ENCODE results near the gene JAKMIP2.

The JAKMIP2 gene

GRCh38 chr5:147617711-147618350 is 164.7 kb downstream of the JAKMIP2 start:
- no peaks in the 10 kb centered on the region for H3K79me1 ChIP-seq (ENCODE audit: low read length)
- no peak overlapping the region for H4K91ac ChIP-seq (ENCODE audit: low read depth, low read length)
- no peak overlapping the region for H2AK5ac ChIP-seq (ENCODE audit: low read length)
- no peaks in the 10 kb centered on the region for H3K4me1 ChIP-seq (ENCODE audit: control insufficient read depth in 1 of 2, insufficient read depth in 2 of 2, low read length in 2 of 2)
- H2AFZ ChIP-seq (ENCODE audit: insufficient read depth, low read length, poor library complexity) = no peak overlapping the region
- H2BK12ac ChIP-seq (ENCODE audit: low read length) = no peak overlapping the region
- no peak overlapping the region for H2BK120ac ChIP-seq (ENCODE audit: insufficient read depth, low read length, poor library complexity)
- H3K18ac ChIP-seq (ENCODE audit: low read length) = no peak overlapping the region
- H4K8ac ChIP-seq (ENCODE audit: low read depth, low read length) = no peak overlapping the region
- H3K9me3 ChIP-seq (ENCODE audit: insufficient read depth, low read depth, low read length) = no peaks in the 10 kb centered on the region
- no peak overlapping the region for H3K9ac ChIP-seq (ENCODE audit: low read length)
- no peak overlapping the region for H3K27ac ChIP-seq (ENCODE audit: low read depth, low read length)
- H3K14ac ChIP-seq (ENCODE audit: low read length) = no peak overlapping the region
- no peak overlapping the region for H4K12ac ChIP-seq (ENCODE audit: low read depth, low read length)
- H3K23ac ChIP-seq (ENCODE audit: low read length) = no peak overlapping the region
- H3K4me2 ChIP-seq (ENCODE audit: low read length) = no peak overlapping the region
- no peaks in the 10 kb centered on the region for H3K36me3 ChIP-seq (ENCODE audit: control insufficient read depth in 1 of 2, insufficient read depth in 2 of 2, low read length in 2 of 2)
- no peak for DNase-seq
- H3K4me3 ChIP-seq (ENCODE audit: low read depth, low read length) = no peak overlapping the region
- no CpG with 5 or more reads among the region's 6 CpGs for WGBS (ENCODE audit: extremely low coverage, insufficient coverage, insufficient read length)
- no peak overlapping the region for H2BK5ac ChIP-seq (ENCODE audit: low read depth, low read length, poor library complexity)
- H3K4ac ChIP-seq (ENCODE audit: low read depth, low read length) = no peak overlapping the region
- no peaks in the 10 kb centered on the region for H3K27me3 ChIP-seq (ENCODE audit: insufficient read depth, low read length)
- no peaks in the 10 kb centered on the region for H3K79me2 ChIP-seq (ENCODE audit: control insufficient read depth, insufficient read depth, low read length, poor library complexity)

DNA sequence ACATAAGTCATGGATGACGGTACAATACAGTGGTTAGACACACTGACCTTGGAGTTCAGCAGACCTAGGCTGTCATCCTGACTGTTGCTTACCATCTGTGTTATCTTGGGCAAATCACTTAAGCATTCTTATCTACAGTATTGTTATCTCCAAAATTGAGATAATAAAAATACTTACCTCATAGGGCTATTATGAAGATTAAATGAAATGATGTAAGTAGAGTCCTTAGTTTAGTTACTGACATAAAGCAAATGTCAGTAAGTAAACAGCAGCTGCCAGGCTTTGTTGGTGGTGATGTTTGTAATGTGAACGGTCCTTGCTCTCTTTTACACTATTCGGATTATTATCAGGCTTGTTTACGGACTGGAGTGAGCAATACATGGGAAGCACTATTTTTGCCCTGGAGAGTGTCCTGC is 165.3 kb downstream of the JAKMIP2 start:
- H4K91ac ChIP-seq (ENCODE audit: low read depth, low read length) = no peak overlapping the region
- no peaks in the 10 kb centered on the region for H3K79me2 ChIP-seq (ENCODE audit: control insufficient read depth, insufficient read depth, low read length, poor library complexity)
- WGBS (ENCODE audit: extremely low coverage, insufficient coverage, insufficient read length) = no CpG with 5 or more reads among the region's 4 CpGs
- H2BK12ac ChIP-seq (ENCODE audit: low read length) = no peak overlapping the region
- no peak overlapping the region for H2BK120ac ChIP-seq (ENCODE audit: insufficient read depth, low read length, poor library complexity)
- DNase-seq = no peak
- no peak overlapping the region for H4K12ac ChIP-seq (ENCODE audit: low read depth, low read length)
- no peak overlapping the region for H3K4me3 ChIP-seq (ENCODE audit: low read depth, low read length)
- H3K4me1 ChIP-seq (ENCODE audit: control insufficient read depth in 1 of 2, insufficient read depth in 2 of 2, low read length in 2 of 2) = no peaks in the 10 kb centered on the region
- H3K14ac ChIP-seq (ENCODE audit: low read length) = no peak overlapping the region
- no peak overlapping the region for H3K4ac ChIP-seq (ENCODE audit: low read depth, low read length)
- H3K23ac ChIP-seq (ENCODE audit: low read length) = no peak overlapping the region
- no peak overlapping the region for H3K18ac ChIP-seq (ENCODE audit: low read length)
- no peak overlapping the region for H3K9ac ChIP-seq (ENCODE audit: low read length)
- no peak overlapping the region for H2AFZ ChIP-seq (ENCODE audit: insufficient read depth, low read length, poor library complexity)
- no peak overlapping the region for H2BK5ac ChIP-seq (ENCODE audit: low read depth, low read length, poor library complexity)
- H3K79me1 ChIP-seq (ENCODE audit: low read length) = no peaks in the 10 kb centered on the region
- H3K36me3 ChIP-seq (ENCODE audit: control insufficient read depth in 1 of 2, insufficient read depth in 2 of 2, low read length in 2 of 2) = no peaks in the 10 kb centered on the region
- H2AK5ac ChIP-seq (ENCODE audit: low read length) = no peak overlapping the region
- no peak overlapping the region for H4K8ac ChIP-seq (ENCODE audit: low read depth, low read length)
- no peak overlapping the region for H3K27ac ChIP-seq (ENCODE audit: low read depth, low read length)
- H3K27me3 ChIP-seq (ENCODE audit: insufficient read depth, low read length) = no peaks in the 10 kb centered on the region
- H3K9me3 ChIP-seq (ENCODE audit: insufficient read depth, low read depth, low read length) = no peaks in the 10 kb centered on the region
- H3K4me2 ChIP-seq (ENCODE audit: low read length) = no peak overlapping the region

- no peaks in the 10 kb centered on the region for H3K27me3 ChIP-seq (ENCODE audit: insufficient read depth, low read length)
- H3K18ac ChIP-seq (ENCODE audit: low read length) = no peak overlapping the region
- no peak overlapping the region for H2BK120ac ChIP-seq (ENCODE audit: insufficient read depth, low read length, poor library complexity)
- H4K8ac ChIP-seq (ENCODE audit: low read depth, low read length) = no peak overlapping the region
- no peaks in the 10 kb centered on the region for H3K79me1 ChIP-seq (ENCODE audit: low read length)
- no peak overlapping the region for H4K91ac ChIP-seq (ENCODE audit: low read depth, low read length)
- H3K9me3 ChIP-seq (ENCODE audit: insufficient read depth, low read depth, low read length) = no peaks in the 10 kb centered on the region
- no peak overlapping the region for H3K14ac ChIP-seq (ENCODE audit: low read length)
- no peak overlapping the region for H4K12ac ChIP-seq (ENCODE audit: low read depth, low read length)
- no peak overlapping the region for H3K23ac ChIP-seq (ENCODE audit: low read length)
- H3K9ac ChIP-seq (ENCODE audit: low read length) = no peak overlapping the region
- H2BK5ac ChIP-seq (ENCODE audit: low read depth, low read length, poor library complexity) = no peak overlapping the region
- H2AFZ ChIP-seq (ENCODE audit: insufficient read depth, low read length, poor library complexity) = no peak overlapping the region
- H2AK5ac ChIP-seq (ENCODE audit: low read length) = no peak overlapping the region
- H3K36me3 ChIP-seq (ENCODE audit: control insufficient read depth in 1 of 2, insufficient read depth in 2 of 2, low read length in 2 of 2) = no peaks in the 10 kb centered on the region
- H3K4me2 ChIP-seq (ENCODE audit: low read length) = no peak overlapping the region
- H2BK12ac ChIP-seq (ENCODE audit: low read length) = no peak overlapping the region
- H3K4ac ChIP-seq (ENCODE audit: low read depth, low read length) = no peak overlapping the region
- DNase-seq = no peak
- WGBS (ENCODE audit: extremely low coverage, insufficient coverage, insufficient read length) = no CpG with 5 or more reads among the region's 1 CpG
- no peak overlapping the region for H3K4me3 ChIP-seq (ENCODE audit: low read depth, low read length)
- no peaks in the 10 kb centered on the region for H3K4me1 ChIP-seq (ENCODE audit: control insufficient read depth in 1 of 2, insufficient read depth in 2 of 2, low read length in 2 of 2)
- H3K79me2 ChIP-seq (ENCODE audit: control insufficient read depth, insufficient read depth, low read length, poor library complexity) = no peaks in the 10 kb centered on the region
- H3K27ac ChIP-seq (ENCODE audit: low read depth, low read length) = no peak overlapping the region
Measured at GRCh38 chr5:147616421-147616820, 166.1 kb downstream of the JAKMIP2 start.

GRCh38 chr5:147613359-147613758 is 169.2 kb downstream of the JAKMIP2 start:
- H3K9ac ChIP-seq (ENCODE audit: low read length) = no peak overlapping the region
- H2AK5ac ChIP-seq (ENCODE audit: low read length) = no peak overlapping the region
- no CpG with 5 or more reads among the region's 1 CpG for WGBS (ENCODE audit: extremely low coverage, insufficient coverage, insufficient read length)
- no peak overlapping the region for H4K91ac ChIP-seq (ENCODE audit: low read depth, low read length)
- no peak overlapping the region for H2BK5ac ChIP-seq (ENCODE audit: low read depth, low read length, poor library complexity)
- H3K27ac ChIP-seq (ENCODE audit: low read depth, low read length) = no peak overlapping the region
- no peak overlapping the region for H3K14ac ChIP-seq (ENCODE audit: low read length)
- no peaks in the 10 kb centered on the region for H3K79me1 ChIP-seq (ENCODE audit: low read length)
- no peak overlapping the region for H2BK120ac ChIP-seq (ENCODE audit: insufficient read depth, low read length, poor library complexity)
- H3K4ac ChIP-seq (ENCODE audit: low read depth, low read length) = no peak overlapping the region
- H3K27me3 ChIP-seq (ENCODE audit: insufficient read depth, low read length) = no peaks in the 10 kb centered on the region
- H3K4me2 ChIP-seq (ENCODE audit: low read length) = no peak overlapping the region
- H3K36me3 ChIP-seq (ENCODE audit: control insufficient read depth in 1 of 2, insufficient read depth in 2 of 2, low read length in 2 of 2) = no peaks in the 10 kb centered on the region
- no peak overlapping the region for H2AFZ ChIP-seq (ENCODE audit: insufficient read depth, low read length, poor library complexity)
- H4K12ac ChIP-seq (ENCODE audit: low read depth, low read length) = no peak overlapping the region
- H2BK12ac ChIP-seq (ENCODE audit: low read length) = no peak overlapping the region
- no peak overlapping the region for H3K4me3 ChIP-seq (ENCODE audit: low read depth, low read length)
- H3K9me3 ChIP-seq (ENCODE audit: insufficient read depth, low read depth, low read length) = no peaks in the 10 kb centered on the region
- H3K23ac ChIP-seq (ENCODE audit: low read length) = no peak overlapping the region
- no peak for DNase-seq
- H3K79me2 ChIP-seq (ENCODE audit: control insufficient read depth, insufficient read depth, low read length, poor library complexity) = no peaks in the 10 kb centered on the region
- no peak overlapping the region for H4K8ac ChIP-seq (ENCODE audit: low read depth, low read length)
- H3K18ac ChIP-seq (ENCODE audit: low read length) = no peak overlapping the region
- no peaks in the 10 kb centered on the region for H3K4me1 ChIP-seq (ENCODE audit: control insufficient read depth in 1 of 2, insufficient read depth in 2 of 2, low read length in 2 of 2)
